Inflammatory macrophage treated with lipopolysaccharide for 1 hour (primary cell): ENCODE data around the gene RBM28.

Experiments used
- DNase-seq, 2 donors: peaks; one replicate each; pipeline ENCODE4 v3.0.0-alpha.2; 2020 to 2022

Gene RBM28

DNA sequence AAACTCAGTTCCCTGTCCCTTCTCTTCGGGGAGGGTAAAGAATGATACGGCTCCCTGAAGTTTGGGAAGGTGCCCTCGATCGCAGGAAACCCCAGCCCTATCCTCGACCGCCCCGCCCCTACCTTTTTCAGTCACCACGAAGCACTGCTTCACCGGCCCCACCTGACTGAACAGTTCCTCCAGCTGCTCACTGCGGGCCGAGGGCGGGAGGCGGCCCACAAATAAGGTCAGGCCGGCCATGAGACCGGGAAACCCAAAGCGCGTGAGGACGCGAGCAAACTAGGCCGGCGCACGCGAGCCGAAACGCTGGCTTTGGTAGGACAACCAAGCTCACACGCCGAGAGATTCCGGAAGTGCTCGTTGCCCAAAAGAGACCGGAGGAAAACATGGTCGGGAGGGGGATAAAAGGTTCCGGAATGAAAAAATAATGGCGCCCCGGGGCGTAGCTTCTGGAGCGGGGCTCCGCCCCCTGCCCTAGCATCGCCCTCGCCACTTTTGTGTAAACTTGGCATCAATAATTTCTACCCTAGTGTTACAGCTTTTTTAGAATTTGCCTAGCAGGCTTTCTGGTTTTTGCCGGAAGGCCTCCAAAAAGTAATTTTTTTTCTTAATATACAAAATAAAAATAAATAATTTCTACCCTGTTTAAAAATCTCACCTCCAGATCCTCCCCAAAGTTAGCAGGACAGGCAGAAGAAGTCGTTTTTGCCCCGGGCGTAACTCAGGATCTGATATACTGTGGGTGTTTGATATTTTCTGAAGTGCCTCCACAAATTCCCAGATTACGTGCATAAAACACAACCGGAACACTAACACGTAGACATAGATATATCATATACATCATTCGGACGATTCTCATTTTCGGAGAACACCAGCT is at the start of gene RBM28:
Gene RBM28, minus strand, starts transcription at position 355 of the 877 bp plus-strand sequence. Its CDS starts 115 bp downstream, at position 240.
- peak; percentile 87 to 99 for DNase-seq

- DNase-seq = no peak
These were observed 49.0 kb upstream of the RBM28 start for GRCh38 chr7:128392446-128393327.

DNA sequence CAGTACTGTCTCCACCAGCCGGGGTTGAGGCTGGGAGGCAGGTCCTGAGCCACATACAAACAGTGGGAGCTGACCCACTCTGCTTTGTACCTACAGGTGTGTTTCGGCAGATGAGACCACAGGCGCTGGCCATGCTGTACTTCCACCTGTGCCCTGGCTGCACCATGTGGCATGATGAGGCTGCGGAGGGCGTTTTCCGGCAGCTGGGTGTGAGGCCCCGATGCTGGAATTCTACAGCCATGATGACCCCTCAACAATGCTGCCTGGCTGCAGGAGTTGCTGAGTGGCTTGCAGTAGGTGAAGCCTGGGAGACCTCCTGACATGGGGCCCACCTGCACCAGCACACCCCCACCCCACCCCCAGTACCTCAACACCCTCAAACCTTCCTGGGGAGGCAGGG is 48.1 kb upstream of the RBM28 start:
- DNase-seq = no peak

DNA sequence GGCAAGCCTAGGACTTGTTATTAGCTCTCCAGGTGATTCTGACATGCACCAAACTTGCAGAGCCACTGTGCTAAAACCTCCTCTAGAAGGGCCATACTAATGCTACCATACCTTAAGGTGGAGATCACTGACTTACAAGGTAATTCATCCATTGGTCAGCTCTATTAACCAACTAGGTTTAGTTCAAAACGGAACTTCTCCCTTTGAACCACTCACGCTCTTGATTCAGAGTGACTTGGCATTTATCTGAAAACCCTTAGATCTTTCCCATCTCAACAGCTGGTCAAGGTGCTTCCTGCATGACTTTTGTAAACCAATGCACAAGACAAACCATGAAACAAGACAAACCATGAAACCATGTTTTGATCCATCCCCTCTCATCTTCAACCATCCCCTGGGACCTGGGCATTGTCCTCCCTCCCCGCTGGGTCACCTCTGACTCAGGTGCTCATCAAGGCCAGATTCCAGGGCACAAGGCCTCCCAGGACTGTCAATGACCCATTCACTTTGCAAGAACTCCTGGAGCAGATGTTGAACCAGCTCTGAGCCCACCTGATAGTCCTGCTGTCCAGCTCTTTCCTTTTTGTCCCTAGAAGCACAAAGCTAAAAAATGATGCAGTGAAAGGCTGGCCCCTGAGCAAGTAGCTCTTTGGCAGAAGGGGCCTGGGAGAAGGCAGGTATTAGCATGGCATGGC is 47.3 kb upstream of the RBM28 start:
- DNase-seq = no peak

- no peak for DNase-seq
These were observed 46.1 kb upstream of the RBM28 start for GRCh38 chr7:128389618-128390329.

DNA sequence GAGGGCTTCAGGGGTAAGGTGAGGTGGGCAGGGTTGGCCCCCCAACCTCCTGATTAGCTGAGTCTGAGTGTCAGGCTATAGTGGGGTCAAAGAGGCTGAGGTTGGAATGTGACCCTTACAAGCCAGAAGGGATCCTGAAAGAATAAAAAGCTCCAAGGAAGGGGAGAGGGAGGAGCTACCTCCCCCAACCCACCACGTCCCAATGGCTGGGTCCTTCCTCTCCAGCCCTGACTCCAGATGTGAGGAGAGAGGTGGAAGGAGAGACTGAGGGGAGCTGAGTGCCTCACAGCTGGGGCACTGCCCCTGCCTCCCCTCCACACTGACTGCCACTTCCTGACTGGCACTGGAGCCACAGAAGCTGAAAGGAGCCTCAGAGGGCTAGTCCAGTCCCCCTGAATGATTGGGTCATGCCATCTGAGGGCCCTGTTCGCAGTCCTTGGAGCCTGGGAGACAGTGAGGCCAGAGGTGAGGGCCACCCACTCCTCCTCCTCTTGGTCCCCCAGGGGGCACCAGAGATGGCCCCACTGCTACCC is 45.4 kb upstream of the RBM28 start:
- no peak for DNase-seq

DNA sequence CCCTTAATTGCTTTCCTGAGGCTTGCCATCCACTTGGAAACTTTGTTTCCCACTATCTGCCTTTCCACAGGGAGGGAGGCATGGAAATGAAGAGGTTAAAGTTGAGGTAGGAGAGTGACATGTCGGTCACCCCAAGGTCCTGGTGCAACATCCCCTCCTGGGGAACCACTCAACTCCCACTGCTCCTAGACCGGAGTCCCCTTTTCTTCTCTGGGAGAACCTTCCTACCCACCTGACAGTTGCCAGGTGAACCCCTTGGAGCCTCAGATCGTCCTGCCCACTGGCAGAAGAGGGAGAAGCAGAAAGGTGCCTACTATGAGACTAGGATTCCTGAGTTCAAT is 44.4 kb upstream of the RBM28 start:
- no peak for DNase-seq

DNA sequence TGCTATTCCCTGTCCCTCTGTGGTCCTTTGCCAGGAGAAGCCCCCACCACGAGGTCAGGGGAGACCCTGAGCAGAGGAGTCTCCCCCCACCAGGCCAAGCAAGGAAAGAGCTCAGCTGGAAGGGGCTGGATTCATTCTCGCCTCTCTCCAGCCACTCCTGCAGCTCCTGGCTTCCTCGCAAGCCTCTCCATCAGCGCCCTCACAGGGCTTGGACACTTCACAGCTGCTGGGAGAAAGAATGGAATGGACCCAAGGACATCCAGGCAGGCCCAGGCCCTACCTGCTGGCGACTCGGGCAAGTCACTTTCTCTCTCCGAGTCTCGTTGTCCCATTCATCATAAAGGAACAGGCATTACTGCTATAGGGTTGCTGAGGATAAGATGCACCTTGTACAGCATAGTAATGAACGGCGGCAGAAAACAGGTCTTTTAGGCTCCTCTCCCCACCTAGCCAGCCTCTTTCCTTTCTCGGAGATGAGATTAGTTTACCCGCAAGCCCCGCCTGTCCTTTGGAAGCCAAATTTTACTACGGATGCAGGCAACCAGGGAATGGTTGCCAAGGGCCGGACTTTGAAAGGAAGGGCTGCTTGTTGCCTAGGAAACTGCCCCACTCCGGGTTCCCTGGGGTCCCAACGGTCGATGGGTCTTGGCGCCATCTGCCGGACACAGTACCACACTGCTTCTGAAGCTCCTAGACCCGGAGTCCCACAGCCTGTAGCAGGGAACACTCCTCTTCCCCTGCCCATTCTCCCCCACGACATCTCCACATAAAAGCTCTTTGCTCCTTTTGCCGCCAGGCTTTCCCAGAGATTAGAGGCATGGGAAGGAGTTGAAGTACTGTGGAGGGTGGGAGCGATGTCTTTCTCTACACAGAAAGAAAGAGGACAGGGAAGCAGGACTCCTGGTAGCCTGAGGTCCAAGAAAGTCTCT is 43.8 kb upstream of the RBM28 start:
- peak; percentile 55 to 92 for DNase-seq

- DNase-seq = no peak
These were observed 42.5 kb upstream of the RBM28 start for GRCh38 chr7:128385988-128386925.

DNA sequence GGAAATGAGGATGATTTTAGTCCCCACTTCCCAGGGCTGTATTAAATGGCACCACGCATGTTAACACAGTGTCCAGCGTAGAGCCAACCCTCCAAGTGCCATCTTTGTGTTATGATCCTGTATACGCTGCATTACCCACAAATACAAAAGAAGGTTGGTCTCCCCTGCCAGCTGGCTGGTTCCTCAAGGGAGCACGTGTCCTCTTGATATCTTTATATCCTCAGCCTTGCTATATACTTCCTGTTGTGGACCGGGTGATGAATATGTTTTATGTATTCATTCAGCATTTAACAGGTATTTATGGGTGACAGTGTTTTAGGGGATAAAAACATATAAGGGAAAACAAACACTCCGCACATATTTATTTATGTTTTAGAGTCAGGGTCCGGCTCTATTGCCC is 41.0 kb upstream of the RBM28 start:
- DNase-seq = no peak

DNA sequence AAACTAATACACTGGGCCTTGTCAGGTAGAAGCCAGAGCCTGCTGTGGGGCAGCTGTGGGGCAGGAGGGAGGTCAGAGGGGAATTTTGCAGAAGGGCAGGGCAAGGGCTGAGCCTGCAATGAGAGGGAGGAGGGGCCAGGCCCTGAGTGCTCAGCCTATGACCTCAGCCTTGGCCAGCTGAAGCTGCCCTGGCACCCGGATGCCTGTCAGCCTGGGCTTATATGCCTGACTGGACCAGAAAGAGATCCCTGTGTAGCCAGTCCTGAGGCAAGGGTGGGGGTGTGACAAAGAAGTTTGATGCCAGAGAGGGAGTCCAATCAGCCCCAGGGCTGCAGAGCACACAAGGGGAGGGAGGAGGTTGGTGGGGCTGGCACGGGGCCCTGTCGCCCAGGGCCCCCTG is 40.1 kb upstream of the RBM28 start:
- peak in 1 of 2 donors; percentile 38 for DNase-seq

DNA sequence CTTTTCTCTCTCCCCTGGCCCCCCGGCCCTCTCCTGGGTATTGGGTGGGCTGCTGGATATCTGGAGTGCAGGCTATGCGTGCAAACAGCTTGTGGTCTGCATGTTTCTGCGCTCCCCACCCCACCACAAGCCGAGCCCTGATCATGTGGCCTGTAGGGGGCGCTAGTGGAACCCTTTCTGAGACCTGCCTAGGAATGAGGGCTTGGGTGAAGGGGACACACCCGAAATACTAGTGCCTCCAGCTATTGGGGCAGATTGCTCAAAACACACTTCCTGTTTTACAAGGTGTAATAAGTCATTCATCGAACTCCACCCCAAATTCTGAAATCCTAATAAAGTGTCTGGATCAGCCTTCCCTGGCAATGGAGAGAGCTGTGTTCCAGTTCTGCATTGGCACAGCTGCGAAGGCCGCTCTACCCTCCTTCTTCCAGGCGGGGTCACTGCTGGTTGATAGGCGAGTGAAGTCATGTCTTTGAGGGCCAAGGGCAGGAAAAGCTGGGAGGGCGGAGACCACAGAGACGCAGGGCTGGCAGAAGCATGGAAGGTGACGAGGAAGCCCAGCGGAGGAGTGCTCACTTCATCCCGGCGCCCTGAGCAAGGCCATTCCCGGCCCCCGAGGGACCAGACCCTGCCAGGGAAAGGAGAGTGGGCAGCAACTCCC is 37.6 kb upstream of the RBM28 start:
- peak; percentile 33 to 41 for DNase-seq

DNA sequence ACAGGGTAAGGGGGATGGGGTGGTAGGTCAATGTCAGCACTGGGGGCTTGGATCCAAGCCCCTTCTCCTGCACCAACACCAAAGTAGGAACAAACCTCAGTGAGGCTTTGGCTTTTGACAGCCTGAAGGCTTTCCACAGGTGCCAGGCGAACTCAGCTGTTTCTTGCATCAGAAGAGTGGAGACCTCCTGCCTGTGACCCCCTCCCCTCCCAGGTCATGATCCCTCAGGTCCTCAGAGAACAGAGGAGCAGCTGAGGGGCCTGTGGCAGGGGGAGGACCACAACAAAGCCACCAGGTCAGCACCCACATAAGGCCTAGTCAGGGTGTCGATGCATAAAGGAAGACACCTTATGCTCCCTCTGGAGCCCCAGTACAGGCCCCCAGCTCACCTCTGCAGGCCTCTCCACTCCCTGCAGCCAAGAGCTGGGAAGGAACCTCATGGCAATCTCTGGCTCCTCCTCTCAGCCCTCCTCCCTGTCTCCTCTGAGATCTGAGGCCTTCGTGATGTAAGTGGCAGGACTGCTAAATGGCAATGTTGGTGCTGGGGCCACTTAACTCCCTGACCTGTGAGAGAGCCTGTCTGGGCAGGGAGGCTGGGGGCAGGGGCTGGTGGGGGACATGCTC is 36.9 kb upstream of the RBM28 start:
- no peak for DNase-seq

GRCh38 chr7:128379900-128380479 is 36.3 kb upstream of the RBM28 start:
- no peak for DNase-seq

- DNase-seq = no peak
These were observed 34.9 kb upstream of the RBM28 start for GRCh38 chr7:128378637-128379036.

- peak in 1 of 2 donors; percentile 74 for DNase-seq
These were observed 32.4 kb upstream of the RBM28 start for GRCh38 chr7:128376077-128376476.

DNA sequence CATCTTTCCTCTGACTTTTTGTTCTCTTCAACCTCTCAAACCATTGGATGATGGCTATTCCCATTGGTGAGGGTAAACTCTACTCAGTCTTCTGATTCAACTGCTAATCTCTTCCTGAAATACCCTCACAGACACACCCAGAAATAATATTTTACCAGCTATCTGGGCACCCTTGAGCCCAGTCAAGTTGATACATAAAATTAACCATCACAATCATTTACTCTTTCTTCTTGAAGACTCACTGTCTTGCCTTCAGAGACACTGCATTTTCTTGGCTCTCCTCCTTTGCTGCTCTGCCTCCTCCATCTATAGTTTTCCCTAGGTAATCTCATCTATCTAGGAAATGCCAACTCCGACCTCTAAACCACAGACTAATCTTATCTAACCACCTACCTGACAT is 30.3 kb upstream of the RBM28 start:
- no peak for DNase-seq

DNA sequence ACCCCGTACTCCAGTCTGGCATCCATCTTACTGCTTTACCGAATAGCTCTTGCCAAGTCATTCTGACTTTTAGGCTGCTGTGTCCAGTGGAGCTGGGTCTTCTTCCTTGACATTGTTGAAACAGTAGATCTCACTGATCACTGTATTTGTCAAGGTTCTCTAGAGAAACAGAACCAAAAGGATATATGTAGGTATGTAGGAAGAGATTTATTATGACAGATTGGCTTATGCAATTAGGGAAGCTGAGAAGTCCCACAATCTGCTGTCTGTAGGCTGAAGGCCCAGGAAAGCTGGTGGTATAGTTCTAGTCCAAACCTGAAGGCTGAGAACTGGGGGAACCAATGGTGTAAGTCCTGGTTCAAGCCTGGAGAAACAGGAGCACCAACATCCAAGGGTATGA is 29.9 kb upstream of the RBM28 start:
- DNase-seq = peak in 1 of 2 donors; percentile 50

DNA sequence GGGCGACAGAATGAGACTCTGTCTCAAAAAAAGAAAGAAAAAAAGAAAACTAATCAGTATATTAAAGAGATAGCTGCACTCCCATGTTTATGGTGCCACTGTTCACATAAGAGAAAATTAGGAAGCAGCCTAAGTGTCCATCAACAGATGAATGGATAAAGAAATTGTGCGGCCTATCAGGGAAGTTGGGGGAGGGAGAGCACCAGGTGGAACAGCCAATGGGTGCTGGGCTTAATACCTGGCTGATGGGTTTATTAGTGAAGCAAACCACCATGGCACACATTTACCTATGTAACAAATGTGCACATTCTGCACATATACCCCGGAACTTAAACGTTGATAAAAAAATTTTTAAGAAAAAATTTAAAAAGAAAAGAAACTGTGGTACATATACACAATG is 26.8 kb upstream of the RBM28 start:
- DNase-seq = no peak
